Colonic mucosa (tissue), 4 donors: ENCODE data around the gene PARD3B. TPM values are rescaled to one million over a fixed set of nuclear protein-coding genes. Genes with fewer than 3 reads are reported as not detected.

ENCODE experiments used
- DNase-seq: peaks from one replicate; pipeline ENCODE4 v3.0.0-alpha.2; 2020
- H3K27ac ChIP-seq: fragments of 200-600 bp; one replicate; pipeline ENCODE4 v1.8.0; 2021
- H3K27me3 ChIP-seq: fragments of 200-600 bp; one replicate; pipeline ENCODE4 v1.8.0; 2021
- H3K36me3 ChIP-seq: fragments of 200-600 bp; one replicate; pipeline ENCODE4 v1.8.0; 2021
- H3K4me1 ChIP-seq: fragments of 200-600 bp; one replicate; pipeline ENCODE4 v1.8.0; 2021; ENCODE audit warnings: mild to moderate bottlenecking
- H3K4me3 ChIP-seq: fragments of 200-600 bp; one replicate; pipeline ENCODE4 v1.8.0; 2021
- H3K9ac ChIP-seq, 2 donors: one replicate each; pipeline ENCODE4 v1.7.0; 2013; ENCODE audit warnings: control low read depth in 2 of 2, low read depth in 2 of 2, low read length in 2 of 2
- H3K9me3 ChIP-seq: fragments of 200-600 bp; one replicate; pipeline ENCODE4 v1.8.0; 2021
- intact Hi-C: fragments of 100-400 bp; cut with DNase I; formaldehyde crosslinking; loops from one replicate; pipeline ENCODE4 v1.14.1; 2022
- total RNA-seq, 2 donors: library from RNA; stranded (reverse); fragmentation: NEBNext Ultra II Directional in 1 of 2; extraction: Animal tissue kit (Norgen Biotek cat#: 25700) in 1 of 2; gene quantifications; one replicate each; pipeline ENCODE4 v1.2.1, GENCODE V29; 2021
- TF ChIP-seq, protein P1 (sequence below): fragments of 200-600 bp; IDR thresholded peaks from one replicate; pipeline ENCODE4 v1.8.0; 2022; ENCODE audit warnings: antibody characterized with exemption, mild to moderate bottlenecking
- donor health status: healthy.
- donor health status: DM: no; HTN: no; CAD: no.
- donor health status: DM: no; HTN: no; CAD: no.

The PARD3B gene
- total RNA-seq, 2 donors from 2014 or later = 20.0 to 24.2 TPM

- TF ChIP-seq, protein P1, sequence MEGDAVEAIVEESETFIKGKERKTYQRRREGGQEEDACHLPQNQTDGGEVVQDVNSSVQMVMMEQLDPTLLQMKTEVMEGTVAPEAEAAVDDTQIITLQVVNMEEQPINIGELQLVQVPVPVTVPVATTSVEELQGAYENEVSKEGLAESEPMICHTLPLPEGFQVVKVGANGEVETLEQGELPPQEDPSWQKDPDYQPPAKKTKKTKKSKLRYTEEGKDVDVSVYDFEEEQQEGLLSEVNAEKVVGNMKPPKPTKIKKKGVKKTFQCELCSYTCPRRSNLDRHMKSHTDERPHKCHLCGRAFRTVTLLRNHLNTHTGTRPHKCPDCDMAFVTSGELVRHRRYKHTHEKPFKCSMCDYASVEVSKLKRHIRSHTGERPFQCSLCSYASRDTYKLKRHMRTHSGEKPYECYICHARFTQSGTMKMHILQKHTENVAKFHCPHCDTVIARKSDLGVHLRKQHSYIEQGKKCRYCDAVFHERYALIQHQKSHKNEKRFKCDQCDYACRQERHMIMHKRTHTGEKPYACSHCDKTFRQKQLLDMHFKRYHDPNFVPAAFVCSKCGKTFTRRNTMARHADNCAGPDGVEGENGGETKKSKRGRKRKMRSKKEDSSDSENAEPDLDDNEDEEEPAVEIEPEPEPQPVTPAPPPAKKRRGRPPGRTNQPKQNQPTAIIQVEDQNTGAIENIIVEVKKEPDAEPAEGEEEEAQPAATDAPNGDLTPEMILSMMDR = no peak
- Histone ChIP-seq H3K4me1 (no peaks in the 10 kb centered on the region), H3K27ac (no peak overlapping the region), H3K9me3 (no peaks in the 10 kb centered on the region), H3K27me3 (no peaks in the 10 kb centered on the region), H3K4me3 (no peak overlapping the region), H3K36me3 (no peaks in the 10 kb centered on the region), H3K9ac (no peak overlapping the region)
- DNase-seq = no peak
- intact Hi-C loops = no loop called here
Observed at GRCh38 chr2:205500065-205500464, 954.8 kb downstream of the PARD3B start.

DNA sequence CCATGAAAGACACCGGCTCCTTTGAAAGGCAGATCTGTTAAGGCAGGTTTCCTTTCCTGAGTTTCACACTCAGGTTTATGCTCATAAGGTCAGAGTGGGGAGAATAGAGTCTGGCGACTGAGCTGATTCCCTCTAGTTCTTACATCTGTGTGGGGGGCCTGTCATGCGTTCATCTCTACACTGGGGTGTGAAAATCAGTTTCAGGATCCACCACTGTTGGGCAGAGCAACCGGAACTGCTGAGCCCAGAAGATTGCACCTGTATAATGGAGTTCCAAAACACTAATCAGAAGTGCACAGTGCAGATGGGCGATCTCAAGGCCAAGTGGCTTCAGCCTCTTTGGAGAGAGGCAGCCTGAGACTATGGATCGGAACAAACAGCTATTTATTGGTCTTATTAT, 955.7 kb downstream of the PARD3B start:
- Histone ChIP-seq H3K27me3 (no peaks in the 10 kb centered on the region), H3K4me3 (no peak overlapping the region), H3K27ac (no peak overlapping the region), H3K9me3 (no peaks in the 10 kb centered on the region), H3K4me1 (no peaks in the 10 kb centered on the region), H3K9ac (no peak overlapping the region), H3K36me3 (no peaks in the 10 kb centered on the region)
- TF ChIP-seq, protein P1 = no peak
- intact Hi-C loops = no loop called here
- no peak for DNase-seq

GRCh38 chr2:205501826-205502225, 956.6 kb downstream of the PARD3B start:
- Histone ChIP-seq H3K27me3 (no peaks in the 10 kb centered on the region), H3K4me3 (no peak overlapping the region), H3K36me3 (no peaks in the 10 kb centered on the region), H3K9me3 (no peaks in the 10 kb centered on the region), H3K4me1 (no peaks in the 10 kb centered on the region), H3K9ac (no peak overlapping the region), H3K27ac (no peak overlapping the region)
- intact Hi-C loops = no loop called here
- DNase-seq = no peak
- TF ChIP-seq, protein P1 = no peak

- TF ChIP-seq, protein P1 = no peak
- Histone ChIP-seq H3K27ac (no peak overlapping the region), H3K9ac (no peak overlapping the region), H3K27me3 (no peaks in the 10 kb centered on the region), H3K36me3 (no peaks in the 10 kb centered on the region), H3K9me3 (no peaks in the 10 kb centered on the region), H3K4me3 (no peak overlapping the region), H3K4me1 (no peaks in the 10 kb centered on the region)
- no peak for DNase-seq
- intact Hi-C loops = no loop called here
Observed at GRCh38 chr2:205505371-205505770, 960.1 kb downstream of the PARD3B start.

DNA sequence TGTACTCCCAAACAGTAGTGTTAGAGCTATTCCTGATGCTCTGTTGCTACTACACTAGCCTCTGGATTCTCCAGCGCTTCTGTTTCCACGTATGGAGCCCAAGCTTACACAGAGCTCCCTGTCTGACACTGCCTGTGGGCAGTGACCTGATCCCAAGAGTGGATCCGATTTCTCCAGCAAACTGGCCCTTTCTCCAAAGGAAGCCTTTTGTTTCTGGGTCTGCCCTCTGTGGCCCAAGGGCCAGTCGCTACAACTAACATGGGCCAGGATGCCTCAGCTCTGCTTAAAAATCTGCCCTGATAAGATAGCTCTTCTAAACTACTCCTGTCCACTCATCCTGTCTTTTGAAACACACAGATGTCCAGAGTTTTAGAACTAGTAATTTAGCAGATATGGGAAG, 964.4 kb downstream of the PARD3B start:
- intact Hi-C loops = no loop called here
- no peaks in the 10 kb centered on the region for H3K9me3 ChIP-seq
- H3K27ac ChIP-seq = no peak overlapping the region
- no peak overlapping the region for H3K9ac ChIP-seq
- no peak for DNase-seq
- TF ChIP-seq, protein P1 = no peak
- no peak overlapping the region for H3K4me3 ChIP-seq
- no peaks in the 10 kb centered on the region for H3K4me1 ChIP-seq
- H3K36me3 ChIP-seq = no peaks in the 10 kb centered on the region
- no peaks in the 10 kb centered on the region for H3K27me3 ChIP-seq

- intact Hi-C loops = no loop called here
- Histone ChIP-seq H3K4me3 (no peak overlapping the region), H3K9me3 (no peaks in the 10 kb centered on the region), H3K27ac (no peak overlapping the region), H3K27me3 (no peaks in the 10 kb centered on the region), H3K36me3 (no peaks in the 10 kb centered on the region), H3K9ac (no peak overlapping the region), H3K4me1 (no peaks in the 10 kb centered on the region)
- DNase-seq = no peak
- TF ChIP-seq, protein P1 = no peak
Observed at GRCh38 chr2:205510345-205510744, 965.1 kb downstream of the PARD3B start.
